Measurements from ENCODE around the gene NRCAM. TPM values are rescaled to one million over a fixed set of nuclear protein-coding genes. Genes with fewer than 3 reads are reported as not detected.

Gene NRCAM
- total RNA-seq, 1 donor: 1.5 TPM

GRCh38 chr7:108335269-108335918 lies 120.8 kb downstream of the NRCAM start:
- Histone ChIP-seq H3K4me1 (ENCODE audit: insufficient read depth, low read length) (no peaks in the 10 kb centered on the region), H3K4me3 (ENCODE audit: low read length) (no peak overlapping the region), H3K9me3 (ENCODE audit: low read depth, low read length) (no peaks in the 10 kb centered on the region), H3K27me3 (ENCODE audit: insufficient read depth, low read length) (no peaks in the 10 kb centered on the region)

GRCh38 chr7:108332937-108333336 lies 123.3 kb downstream of the NRCAM start:
- Histone ChIP-seq H3K9me3 (ENCODE audit: low read depth, low read length) (no peaks in the 10 kb centered on the region), H3K4me3 (ENCODE audit: low read length) (no peak overlapping the region), H3K4me1 (ENCODE audit: insufficient read depth, low read length) (no peaks in the 10 kb centered on the region), H3K27me3 (ENCODE audit: insufficient read depth, low read length) (no peaks in the 10 kb centered on the region)

- Histone ChIP-seq H3K9me3 (ENCODE audit: low read depth, low read length) (no peaks in the 10 kb centered on the region), H3K27me3 (ENCODE audit: insufficient read depth, low read length) (no peaks in the 10 kb centered on the region), H3K4me3 (ENCODE audit: low read length) (no peak overlapping the region), H3K4me1 (ENCODE audit: insufficient read depth, low read length) (no peaks in the 10 kb centered on the region)
Observed at GRCh38 chr7:108331971-108332370, 124.3 kb downstream of the NRCAM start.

- Histone ChIP-seq H3K9me3 (ENCODE audit: low read depth, low read length) (no peaks in the 10 kb centered on the region), H3K4me1 (ENCODE audit: insufficient read depth, low read length) (no peaks in the 10 kb centered on the region), H3K27me3 (ENCODE audit: insufficient read depth, low read length) (no peaks in the 10 kb centered on the region), H3K4me3 (ENCODE audit: low read length) (no peak overlapping the region)
Observed at GRCh38 chr7:108330227-108330626, 126.0 kb downstream of the NRCAM start.

GRCh38 chr7:108329514-108329913 lies 126.7 kb downstream of the NRCAM start:
- Histone ChIP-seq H3K4me3 (ENCODE audit: low read length) (no peak overlapping the region), H3K4me1 (ENCODE audit: insufficient read depth, low read length) (no peaks in the 10 kb centered on the region), H3K9me3 (ENCODE audit: low read depth, low read length) (no peaks in the 10 kb centered on the region), H3K27me3 (ENCODE audit: insufficient read depth, low read length) (no peaks in the 10 kb centered on the region)

GRCh38 chr7:108328174-108328651 lies 128.0 kb downstream of the NRCAM start:
- Histone ChIP-seq H3K4me1 (ENCODE audit: insufficient read depth, low read length) (no peaks in the 10 kb centered on the region), H3K9me3 (ENCODE audit: low read depth, low read length) (no peaks in the 10 kb centered on the region), H3K4me3 (ENCODE audit: low read length) (no peak overlapping the region), H3K27me3 (ENCODE audit: insufficient read depth, low read length) (no peaks in the 10 kb centered on the region)

GRCh38 chr7:108327353-108327752 lies 128.9 kb downstream of the NRCAM start:
- Histone ChIP-seq H3K9me3 (ENCODE audit: low read depth, low read length) (no peaks in the 10 kb centered on the region), H3K4me1 (ENCODE audit: insufficient read depth, low read length) (no peaks in the 10 kb centered on the region), H3K4me3 (ENCODE audit: low read length) (no peak overlapping the region), H3K27me3 (ENCODE audit: insufficient read depth, low read length) (no peaks in the 10 kb centered on the region)

- Histone ChIP-seq H3K27me3 (ENCODE audit: insufficient read depth, low read length) (no peaks in the 10 kb centered on the region), H3K9me3 (ENCODE audit: low read depth, low read length) (no peaks in the 10 kb centered on the region), H3K4me1 (ENCODE audit: insufficient read depth, low read length) (no peaks in the 10 kb centered on the region), H3K4me3 (ENCODE audit: low read length) (no peak overlapping the region)
Observed at GRCh38 chr7:108326938-108327337, 129.3 kb downstream of the NRCAM start.

GRCh38 chr7:108324053-108325038 lies 131.9 kb downstream of the NRCAM start:
- H3K4me1 ChIP-seq (ENCODE audit: insufficient read depth, low read length): no peaks in the 10 kb centered on the region
- no peaks in the 10 kb centered on the region for H3K27me3 ChIP-seq (ENCODE audit: insufficient read depth, low read length)
- H3K9me3 ChIP-seq (ENCODE audit: low read depth, low read length): no peaks in the 10 kb centered on the region
- no peak overlapping the region for H3K4me3 ChIP-seq (ENCODE audit: low read length)

- no peak overlapping the region for H3K4me3 ChIP-seq (ENCODE audit: low read length)
- H3K27me3 ChIP-seq (ENCODE audit: insufficient read depth, low read length): no peaks in the 10 kb centered on the region
- no peaks in the 10 kb centered on the region for H3K9me3 ChIP-seq (ENCODE audit: low read depth, low read length)
- H3K4me1 ChIP-seq (ENCODE audit: insufficient read depth, low read length): no peaks in the 10 kb centered on the region
Observed at GRCh38 chr7:108322925-108323832, 133.1 kb downstream of the NRCAM start.

GRCh38 chr7:108322046-108322445 lies 134.2 kb downstream of the NRCAM start:
- Histone ChIP-seq H3K27me3 (ENCODE audit: insufficient read depth, low read length) (no peaks in the 10 kb centered on the region), H3K4me1 (ENCODE audit: insufficient read depth, low read length) (no peaks in the 10 kb centered on the region), H3K9me3 (ENCODE audit: low read depth, low read length) (no peaks in the 10 kb centered on the region), H3K4me3 (ENCODE audit: low read length) (no peak overlapping the region)

- Histone ChIP-seq H3K9me3 (ENCODE audit: low read depth, low read length) (no peaks in the 10 kb centered on the region), H3K27me3 (ENCODE audit: insufficient read depth, low read length) (no peaks in the 10 kb centered on the region), H3K4me3 (ENCODE audit: low read length) (no peak overlapping the region), H3K4me1 (ENCODE audit: insufficient read depth, low read length) (no peaks in the 10 kb centered on the region)
Observed at GRCh38 chr7:108321359-108321758, 134.9 kb downstream of the NRCAM start.

GRCh38 chr7:108316708-108317107 lies 139.5 kb downstream of the NRCAM start:
- Histone ChIP-seq H3K9me3 (ENCODE audit: low read depth, low read length) (no peaks in the 10 kb centered on the region), H3K27me3 (ENCODE audit: insufficient read depth, low read length) (no peaks in the 10 kb centered on the region), H3K4me1 (ENCODE audit: insufficient read depth, low read length) (no peaks in the 10 kb centered on the region), H3K4me3 (ENCODE audit: low read length) (no peak overlapping the region)

- Histone ChIP-seq H3K9me3 (ENCODE audit: low read depth, low read length) (no peaks in the 10 kb centered on the region), H3K4me3 (ENCODE audit: low read length) (no peak overlapping the region), H3K27me3 (ENCODE audit: insufficient read depth, low read length) (no peaks in the 10 kb centered on the region), H3K4me1 (ENCODE audit: insufficient read depth, low read length) (no peaks in the 10 kb centered on the region)
Observed at GRCh38 chr7:108314551-108314950, 141.7 kb downstream of the NRCAM start.

GRCh38 chr7:108314049-108314448 lies 142.2 kb downstream of the NRCAM start:
- no peaks in the 10 kb centered on the region for H3K27me3 ChIP-seq (ENCODE audit: insufficient read depth, low read length)
- H3K4me3 ChIP-seq (ENCODE audit: low read length): no peak overlapping the region
- H3K4me1 ChIP-seq (ENCODE audit: insufficient read depth, low read length): no peaks in the 10 kb centered on the region
- no peaks in the 10 kb centered on the region for H3K9me3 ChIP-seq (ENCODE audit: low read depth, low read length)

All from mononuclear cell (primary cell).